ENCODE results near the gene ZFX.

Gene ZFX

GRCh38 chrX:24242649-24243175 lies 93.2 kb downstream of the ZFX start:
- no peak for DNase-seq

GRCh38 chrX:24243188-24243587 lies 93.7 kb downstream of the ZFX start:
- DNase-seq: no peak

- no peak for DNase-seq
These were observed 94.2 kb downstream of the ZFX start for GRCh38 chrX:24243692-24244091.

- DNase-seq: no peak
These were observed 95.7 kb downstream of the ZFX start for GRCh38 chrX:24245202-24245601.

GRCh38 chrX:24248042-24248441 lies 98.5 kb downstream of the ZFX start:
- DNase-seq: no peak

GRCh38 chrX:24253030-24253429 lies 103.5 kb downstream of the ZFX start:
- DNase-seq: no peak

- no peak for DNase-seq
These were observed 103.9 kb downstream of the ZFX start for GRCh38 chrX:24253469-24253868.

GRCh38 chrX:24257011-24257410 lies 107.5 kb downstream of the ZFX start:
- DNase-seq: no peak

GRCh38 chrX:24259544-24260240 lies 110.2 kb downstream of the ZFX start:
- DNase-seq: peak in 1 of 2 experiments; percentile 1

- DNase-seq: peak in 1 of 2 experiments; percentile 25
These were observed 111.5 kb downstream of the ZFX start for GRCh38 chrX:24260842-24261550.

GRCh38 chrX:24262309-24262708 lies 112.8 kb downstream of the ZFX start:
- DNase-seq: no peak

GRCh38 chrX:24264383-24264782 lies 114.9 kb downstream of the ZFX start:
- no peak for DNase-seq
